ENCODE measurements around the gene PDCD2L.
A peak's percentile ranks its signal among the peaks of the same experiment; 100 is the strongest.

DNA sequence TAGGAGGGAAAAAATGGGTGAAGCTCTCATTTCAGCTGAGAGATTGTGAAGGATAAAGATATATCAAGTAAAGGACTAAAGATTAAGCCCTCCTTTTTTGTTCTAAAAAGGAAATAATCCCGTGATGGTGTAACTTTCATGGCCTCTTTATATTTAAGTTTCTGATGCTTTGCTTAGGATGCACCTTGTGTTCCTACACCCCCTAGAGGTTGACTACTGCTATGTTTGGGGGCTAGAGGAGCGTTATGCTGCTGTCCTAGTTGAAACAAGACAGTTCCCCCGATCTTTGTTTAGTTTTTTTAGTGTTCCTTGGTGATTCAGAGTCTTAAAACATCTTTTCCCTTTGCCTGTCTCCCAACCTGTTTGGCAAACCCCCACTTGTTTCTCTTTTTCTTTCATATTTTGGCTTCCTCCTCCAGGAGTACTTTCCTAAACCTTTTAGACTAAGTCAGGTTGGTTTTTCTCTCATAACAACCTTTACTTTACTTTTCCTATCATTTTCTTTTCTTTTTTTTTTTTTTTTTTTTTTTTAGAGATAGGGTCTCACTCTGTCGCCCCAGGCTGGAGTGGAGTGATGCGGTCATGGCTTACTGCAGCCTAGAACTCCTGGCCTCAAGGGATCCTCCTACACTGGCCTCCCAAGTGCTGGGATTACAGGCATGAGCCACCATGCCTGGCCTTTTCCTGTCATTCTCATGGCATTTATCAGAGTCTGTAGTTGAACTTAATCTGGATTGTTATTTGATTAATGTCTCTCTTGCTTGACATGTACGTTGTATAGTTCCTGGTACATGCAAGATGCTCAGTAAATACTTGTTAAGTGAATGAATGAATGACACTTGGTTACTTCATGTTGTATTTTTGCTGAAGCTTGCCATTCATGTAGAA lies 26.8 kb downstream of the PDCD2L start:
- TF ChIP-seq, protein P1, sequence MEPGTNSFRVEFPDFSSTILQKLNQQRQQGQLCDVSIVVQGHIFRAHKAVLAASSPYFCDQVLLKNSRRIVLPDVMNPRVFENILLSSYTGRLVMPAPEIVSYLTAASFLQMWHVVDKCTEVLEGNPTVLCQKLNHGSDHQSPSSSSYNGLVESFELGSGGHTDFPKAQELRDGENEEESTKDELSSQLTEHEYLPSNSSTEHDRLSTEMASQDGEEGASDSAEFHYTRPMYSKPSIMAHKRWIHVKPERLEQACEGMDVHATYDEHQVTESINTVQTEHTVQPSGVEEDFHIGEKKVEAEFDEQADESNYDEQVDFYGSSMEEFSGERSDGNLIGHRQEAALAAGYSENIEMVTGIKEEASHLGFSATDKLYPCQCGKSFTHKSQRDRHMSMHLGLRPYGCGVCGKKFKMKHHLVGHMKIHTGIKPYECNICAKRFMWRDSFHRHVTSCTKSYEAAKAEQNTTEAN (CRISPR knock-in tag; IDR thresholded peaks at IDR 0.05) = no peak
- TF ChIP-seq, protein P2, sequence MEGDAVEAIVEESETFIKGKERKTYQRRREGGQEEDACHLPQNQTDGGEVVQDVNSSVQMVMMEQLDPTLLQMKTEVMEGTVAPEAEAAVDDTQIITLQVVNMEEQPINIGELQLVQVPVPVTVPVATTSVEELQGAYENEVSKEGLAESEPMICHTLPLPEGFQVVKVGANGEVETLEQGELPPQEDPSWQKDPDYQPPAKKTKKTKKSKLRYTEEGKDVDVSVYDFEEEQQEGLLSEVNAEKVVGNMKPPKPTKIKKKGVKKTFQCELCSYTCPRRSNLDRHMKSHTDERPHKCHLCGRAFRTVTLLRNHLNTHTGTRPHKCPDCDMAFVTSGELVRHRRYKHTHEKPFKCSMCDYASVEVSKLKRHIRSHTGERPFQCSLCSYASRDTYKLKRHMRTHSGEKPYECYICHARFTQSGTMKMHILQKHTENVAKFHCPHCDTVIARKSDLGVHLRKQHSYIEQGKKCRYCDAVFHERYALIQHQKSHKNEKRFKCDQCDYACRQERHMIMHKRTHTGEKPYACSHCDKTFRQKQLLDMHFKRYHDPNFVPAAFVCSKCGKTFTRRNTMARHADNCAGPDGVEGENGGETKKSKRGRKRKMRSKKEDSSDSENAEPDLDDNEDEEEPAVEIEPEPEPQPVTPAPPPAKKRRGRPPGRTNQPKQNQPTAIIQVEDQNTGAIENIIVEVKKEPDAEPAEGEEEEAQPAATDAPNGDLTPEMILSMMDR (IDR thresholded peaks at IDR 0.05) = peak; percentile 22; the same call in 1 of the 2 replicates
- TF ChIP-seq TCF7 (CRISPR knock-in tag; IDR thresholded peaks at IDR 0.05; ENCODE audit: low read depth) (no peak), ELF4 (CRISPR knock-in tag; IDR thresholded peaks at IDR 0.05; ENCODE audit: low read depth) (no peak)
- TF ChIP-seq, protein P3, sequence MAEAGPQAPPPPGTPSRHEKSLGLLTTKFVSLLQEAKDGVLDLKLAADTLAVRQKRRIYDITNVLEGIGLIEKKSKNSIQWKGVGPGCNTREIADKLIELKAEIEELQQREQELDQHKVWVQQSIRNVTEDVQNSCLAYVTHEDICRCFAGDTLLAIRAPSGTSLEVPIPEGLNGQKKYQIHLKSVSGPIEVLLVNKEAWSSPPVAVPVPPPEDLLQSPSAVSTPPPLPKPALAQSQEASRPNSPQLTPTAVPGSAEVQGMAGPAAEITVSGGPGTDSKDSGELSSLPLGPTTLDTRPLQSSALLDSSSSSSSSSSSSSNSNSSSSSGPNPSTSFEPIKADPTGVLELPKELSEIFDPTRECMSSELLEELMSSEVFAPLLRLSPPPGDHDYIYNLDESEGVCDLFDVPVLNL (CRISPR knock-in tag; IDR thresholded peaks at IDR 0.05; ENCODE audit: borderline replicate concordance, low read depth) = no peak

All from WTC11 (cell line).